DMS 273 (cell line): ENCODE results near the gene ACER3.
"Not testable (repeated sequence)": the region's sequence is repeated elsewhere in the genome, so short reads cannot be mapped to it uniquely, and the experiment has no call there.

Experiments
- DNase-seq: peaks from one replicate; lab custom pipeline; 2025; ENCODE audit not compliant: unreplicated experiment; lab: John Stamatoyannopoulos, UW

Gene ACER3

GRCh38 chr11:77036398-77036797 lies 175.7 kb downstream of the ACER3 start:
- DNase-seq = no peak

- DNase-seq = no peak
Measured at GRCh38 chr11:77037057-77037456, 176.3 kb downstream of the ACER3 start.

GRCh38 chr11:77038029-77038824 lies 177.5 kb downstream of the ACER3 start:
- no peak for DNase-seq

- no peak for DNase-seq
Measured at GRCh38 chr11:77038825-77039326, 178.2 kb downstream of the ACER3 start.

- no peak for DNase-seq
Measured at GRCh38 chr11:77039491-77040400, 179.0 kb downstream of the ACER3 start.

DNA sequence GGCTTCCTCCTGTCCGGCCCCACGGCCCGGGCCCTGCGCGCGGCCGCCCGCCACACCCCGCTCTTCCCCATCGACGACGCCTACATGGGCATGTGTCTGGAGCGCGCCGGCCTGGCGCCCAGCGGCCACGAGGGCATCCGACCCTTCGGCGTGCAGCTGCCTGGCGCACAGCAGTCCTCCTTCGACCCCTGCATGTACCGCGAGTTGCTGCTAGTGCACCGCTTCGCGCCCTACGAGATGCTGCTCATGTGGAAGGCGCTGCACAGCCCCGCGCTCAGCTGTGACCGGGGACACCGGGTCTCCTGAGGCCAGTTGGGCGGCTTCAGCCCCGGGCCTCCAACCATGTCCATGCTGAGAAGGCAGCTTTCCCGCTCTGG lies 179.7 kb downstream of the ACER3 start:
- DNase-seq = no peak

DNA sequence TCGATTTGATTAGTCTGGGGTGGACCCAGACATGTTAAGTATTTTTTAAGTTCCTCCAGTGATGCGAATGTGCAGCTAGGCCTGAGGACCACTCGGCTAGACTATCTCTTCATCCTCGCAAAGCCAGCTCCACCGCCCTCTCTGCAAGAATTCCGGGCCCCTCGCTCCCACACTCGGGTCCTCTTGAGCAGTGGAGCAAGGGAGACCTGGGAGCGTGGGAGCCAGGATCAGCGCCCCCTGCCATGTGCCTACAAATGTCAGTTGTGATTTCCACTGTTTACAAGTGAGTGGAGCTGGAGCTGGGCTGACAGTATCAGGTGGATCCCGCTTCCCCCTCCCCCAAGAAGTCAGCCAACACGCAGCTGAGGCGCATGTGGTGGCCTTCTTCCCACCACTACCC lies 180.2 kb downstream of the ACER3 start:
- no peak for DNase-seq

DNA sequence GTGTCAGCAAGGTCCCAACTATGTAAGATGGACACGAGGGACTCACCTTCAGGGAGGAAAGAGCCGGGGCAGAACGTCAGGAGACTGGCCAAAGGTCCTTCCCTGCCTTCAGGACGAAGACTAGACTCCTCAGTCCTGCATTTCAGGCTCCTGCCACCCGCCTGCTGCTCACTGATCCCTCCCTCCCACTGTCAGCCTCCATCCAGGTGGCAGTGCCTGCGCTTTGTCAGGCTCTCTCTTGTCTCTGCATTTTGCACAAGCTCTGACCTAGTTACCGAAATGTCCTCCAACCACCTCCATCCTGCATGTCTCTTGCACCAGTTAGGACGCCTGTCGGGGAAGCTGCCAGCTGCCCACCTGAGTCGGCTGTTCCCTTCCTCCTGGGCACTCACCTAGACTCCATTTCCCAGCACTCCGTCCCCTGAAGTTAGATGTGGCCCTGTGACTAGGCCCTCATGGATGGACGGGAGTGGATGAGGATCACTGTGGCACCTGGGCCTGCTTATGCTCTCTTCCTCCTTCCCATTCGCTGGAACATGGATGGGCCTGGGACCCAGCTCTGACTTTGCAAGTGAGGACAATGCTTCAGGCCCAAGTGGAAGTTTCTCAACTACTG lies 181.5 kb downstream of the ACER3 start:
- DNase-seq = no peak

GRCh38 chr11:77044356-77044755 lies 183.6 kb downstream of the ACER3 start:
- DNase-seq = no peak

DNA sequence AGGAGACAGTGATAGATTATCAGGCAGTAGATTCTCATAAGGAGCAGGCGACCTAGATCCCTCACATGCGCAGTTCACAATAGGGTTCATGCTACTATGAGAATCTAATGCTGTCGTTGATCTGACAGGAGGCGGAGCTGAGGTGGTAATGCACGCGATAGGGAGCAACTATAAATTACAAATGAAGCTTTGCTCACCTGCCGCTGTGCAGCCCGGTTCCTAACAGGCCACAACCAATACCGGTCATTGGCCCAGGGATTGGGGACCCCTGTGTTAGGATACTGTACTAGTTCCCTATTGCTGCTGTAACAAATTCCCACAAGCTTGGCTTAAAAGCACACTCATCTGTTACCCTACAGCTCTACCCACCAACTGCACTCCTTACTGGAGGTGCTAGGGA lies 184.2 kb downstream of the ACER3 start:
- DNase-seq = no peak

DNA sequence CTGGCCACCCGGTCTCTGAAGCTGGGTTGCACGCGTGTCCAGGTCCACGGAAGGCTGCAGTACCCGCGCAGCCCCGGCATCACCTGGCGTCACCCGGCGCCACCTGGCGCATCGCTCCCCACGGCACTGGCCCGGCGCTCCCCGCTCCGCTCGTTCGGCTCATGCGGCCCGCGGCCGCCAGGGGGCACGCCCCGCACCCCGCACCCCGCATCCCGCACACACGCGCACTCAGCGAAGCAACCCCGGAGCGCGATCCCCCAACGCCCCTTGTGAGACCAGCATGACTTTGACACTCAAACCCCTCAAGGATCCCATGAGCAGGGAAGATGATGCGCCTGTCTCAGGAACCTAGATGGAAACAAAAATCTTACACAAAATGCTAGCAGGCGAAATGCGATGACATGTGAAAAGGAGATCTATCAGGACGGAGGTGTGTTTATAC lies 185.4 kb downstream of the ACER3 start:
- DNase-seq = peak; percentile 48

DNA sequence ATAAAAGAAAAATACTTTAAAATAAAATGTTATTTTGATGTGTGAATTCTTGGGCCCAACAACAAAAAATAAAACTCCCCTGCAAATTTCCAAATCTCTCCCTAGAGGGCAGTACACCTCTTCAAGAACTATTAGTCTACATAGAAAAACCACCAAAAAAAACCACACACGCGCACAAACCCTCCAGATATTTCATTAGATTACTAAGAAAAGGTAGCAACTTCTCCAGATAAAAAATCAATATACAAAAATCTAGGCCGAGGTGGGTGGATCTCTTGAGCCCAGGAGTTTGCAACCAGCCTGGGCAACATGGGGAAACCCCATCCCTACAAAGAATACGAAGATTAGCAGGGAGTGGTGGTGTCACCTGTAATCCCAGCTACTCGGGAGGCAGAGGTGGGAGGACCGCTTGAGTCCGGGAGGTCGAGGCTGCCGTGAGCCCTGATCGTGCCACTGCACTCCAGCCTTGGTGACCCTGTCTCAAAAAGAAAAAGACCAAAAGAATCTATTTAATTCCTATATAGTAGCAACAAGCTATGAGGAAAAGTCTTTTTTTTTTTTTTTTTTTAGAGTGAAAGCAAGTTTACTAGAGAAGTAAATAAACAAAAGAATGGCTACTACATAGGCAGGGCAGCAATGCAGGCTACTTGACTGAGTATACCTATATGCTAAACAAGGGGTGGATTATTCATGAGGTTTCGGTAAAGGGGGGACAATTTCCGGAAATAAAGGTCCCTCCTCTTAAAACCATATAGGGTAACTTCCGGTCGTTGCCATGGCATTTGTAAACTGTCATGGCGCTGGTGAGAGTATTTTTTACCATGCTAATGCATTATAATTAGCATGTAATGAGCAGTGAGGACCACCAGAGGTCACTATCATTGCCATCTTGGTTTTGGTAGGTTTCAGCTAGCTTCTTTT lies 186.5 kb downstream of the ACER3 start:
- DNase-seq = peak; percentile 92

- DNase-seq = not testable (repeated sequence)
Measured at GRCh38 chr11:77047928-77048446, 187.3 kb downstream of the ACER3 start.

DNA sequence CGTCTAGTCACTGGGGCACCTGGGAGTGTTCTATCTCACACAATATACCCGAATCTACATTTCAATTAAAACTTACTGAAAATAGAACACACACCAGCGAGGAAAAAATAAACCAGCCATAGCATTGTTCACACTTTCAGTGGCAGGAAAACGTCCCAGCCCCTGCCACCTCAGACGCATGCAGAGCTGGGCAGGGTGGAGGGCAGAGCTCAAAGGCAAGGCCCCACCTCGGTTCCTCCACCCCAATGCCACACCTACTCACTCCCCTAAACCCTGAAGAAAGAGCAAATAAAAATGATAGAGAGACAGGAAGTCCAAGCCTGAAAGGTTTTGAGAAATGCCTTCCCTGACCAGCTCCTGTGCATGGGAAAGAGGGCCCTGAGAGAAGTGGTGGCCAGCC lies 188.3 kb downstream of the ACER3 start:
- DNase-seq = no peak

- no peak for DNase-seq
Measured at GRCh38 chr11:77051511-77051910, 190.8 kb downstream of the ACER3 start.

- DNase-seq = no peak
Measured at GRCh38 chr11:77052518-77052917, 191.8 kb downstream of the ACER3 start.

DNA sequence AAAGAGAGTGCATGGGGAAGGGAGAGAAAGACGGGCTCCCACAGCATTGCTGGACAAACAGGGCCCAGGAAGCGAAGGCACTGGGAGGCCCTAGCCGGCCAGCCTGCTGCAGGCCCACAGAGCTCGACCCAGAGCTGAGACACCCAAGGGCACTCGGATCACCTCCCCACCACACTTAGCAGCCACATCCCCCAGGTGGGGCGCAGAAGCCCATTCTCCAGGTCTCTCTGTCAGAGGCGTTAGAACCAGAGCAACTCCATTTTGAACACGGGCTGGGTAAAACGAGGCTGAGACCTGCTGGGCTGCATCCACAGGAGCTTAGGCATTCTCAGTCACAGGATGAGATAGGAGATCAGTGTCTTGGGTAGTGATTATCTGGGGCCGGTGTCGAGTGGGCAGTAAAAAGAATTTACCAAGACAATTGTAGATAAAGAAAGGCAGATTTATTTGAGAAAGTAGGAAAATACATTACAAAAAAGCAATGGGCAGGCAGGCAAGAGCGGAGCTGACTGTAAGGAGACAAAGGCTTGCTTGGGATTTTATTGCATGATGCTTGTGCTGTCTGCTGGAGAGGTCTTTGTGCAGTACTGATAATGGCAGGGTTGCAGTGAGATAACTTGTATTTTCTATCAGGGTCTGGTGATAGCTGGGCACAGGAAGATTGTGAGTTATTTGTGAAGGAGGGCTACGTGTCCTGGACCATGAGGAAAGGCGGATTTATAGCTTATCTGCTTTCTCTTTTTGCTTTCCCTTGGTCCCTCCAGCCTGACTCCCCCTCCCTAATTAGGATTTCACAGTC lies 192.7 kb downstream of the ACER3 start:
- DNase-seq = no peak

DNA sequence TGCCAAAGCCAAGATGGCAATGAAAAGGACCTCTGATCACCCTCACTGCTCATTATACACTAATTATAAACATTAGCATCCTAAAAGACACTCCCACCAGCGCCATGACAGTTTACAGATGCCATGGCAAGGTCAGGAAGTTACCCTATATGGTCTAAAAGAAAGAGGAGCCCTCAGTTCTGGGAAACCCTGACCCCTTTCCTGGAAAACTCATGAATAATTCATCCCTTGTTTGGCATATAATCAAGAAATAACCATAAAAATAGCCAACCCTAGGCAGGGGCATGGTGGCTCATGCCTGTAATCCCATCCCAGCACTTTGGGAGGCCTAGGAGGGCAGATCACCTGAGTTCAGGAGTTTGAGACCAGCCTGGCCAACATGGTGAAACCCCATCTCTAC lies 193.4 kb downstream of the ACER3 start:
- peak; percentile 42 for DNase-seq

GRCh38 chr11:77055101-77055561 lies 194.4 kb downstream of the ACER3 start:
- no peak for DNase-seq
